ENCODE data around the gene ABCA3.
"Not testable (repeated sequence)": the region's sequence is repeated elsewhere in the genome, so short reads cannot be mapped to it uniquely, and the experiment has no call there.

Gene ABCA3

DNA sequence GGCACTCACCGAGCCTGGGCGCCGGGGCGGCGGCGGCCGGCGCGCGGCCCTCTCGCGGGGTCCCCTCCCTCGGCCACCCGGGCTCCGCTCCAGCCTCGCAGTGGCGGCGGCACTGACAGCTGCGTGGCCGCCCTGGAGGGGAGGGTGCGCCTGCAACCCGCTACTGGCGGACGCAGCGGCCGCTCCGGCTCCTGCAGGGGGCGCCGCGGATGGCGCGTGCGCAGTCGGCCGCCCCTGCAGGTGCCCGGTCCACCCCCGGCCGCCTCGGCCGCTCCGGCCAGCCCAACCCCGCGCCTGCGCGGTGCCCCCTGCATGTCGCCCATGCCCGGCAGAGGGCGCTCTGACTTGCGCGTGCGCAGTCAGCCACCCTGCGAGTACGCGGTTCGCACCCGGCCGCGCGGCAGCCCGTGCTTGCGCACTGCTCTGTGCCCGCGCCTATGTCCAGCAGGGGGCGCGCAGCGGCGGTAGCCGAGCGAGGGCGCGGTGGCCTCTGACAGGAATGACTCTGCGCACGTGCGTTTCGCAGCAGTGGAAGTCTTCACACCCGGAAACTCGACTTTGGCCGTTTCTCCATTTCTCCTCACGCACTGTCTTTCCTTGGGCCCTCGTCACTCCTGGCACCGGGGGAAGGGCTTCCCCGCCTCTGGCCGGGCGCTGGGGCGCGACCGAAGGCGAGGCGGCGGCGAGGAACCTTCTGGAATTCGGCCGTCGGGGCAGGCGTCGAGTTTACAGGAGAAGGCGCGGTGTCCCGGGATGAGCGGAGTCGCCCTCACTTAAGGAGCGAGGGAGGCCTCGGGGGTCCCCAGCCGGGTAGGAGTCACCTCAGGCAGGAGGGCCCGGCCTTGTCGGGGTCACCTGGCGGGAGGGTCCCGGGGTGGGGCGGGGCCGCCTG is at the start of gene ABCA3:
TSS of gene ABCA3 (minus strand) at position 165 of the 892 bp plus-strand sequence. CDS start 14,262 bp downstream, outside the sequence.
- H3K4me3 ChIP-seq (replicated peaks; ENCODE audit: low read depth, low read length) = peak within 1 kb of the TSS; percentile 67
- DNase-seq (ENCODE audit: extremely low read depth, insufficient read length) = peak; percentile 97
- H3K36me3 ChIP-seq (ENCODE audit: control insufficient read depth, insufficient read depth, low read length) = no peaks in the 10 kb centered on the region
- TF ChIP-seq, protein P1, sequence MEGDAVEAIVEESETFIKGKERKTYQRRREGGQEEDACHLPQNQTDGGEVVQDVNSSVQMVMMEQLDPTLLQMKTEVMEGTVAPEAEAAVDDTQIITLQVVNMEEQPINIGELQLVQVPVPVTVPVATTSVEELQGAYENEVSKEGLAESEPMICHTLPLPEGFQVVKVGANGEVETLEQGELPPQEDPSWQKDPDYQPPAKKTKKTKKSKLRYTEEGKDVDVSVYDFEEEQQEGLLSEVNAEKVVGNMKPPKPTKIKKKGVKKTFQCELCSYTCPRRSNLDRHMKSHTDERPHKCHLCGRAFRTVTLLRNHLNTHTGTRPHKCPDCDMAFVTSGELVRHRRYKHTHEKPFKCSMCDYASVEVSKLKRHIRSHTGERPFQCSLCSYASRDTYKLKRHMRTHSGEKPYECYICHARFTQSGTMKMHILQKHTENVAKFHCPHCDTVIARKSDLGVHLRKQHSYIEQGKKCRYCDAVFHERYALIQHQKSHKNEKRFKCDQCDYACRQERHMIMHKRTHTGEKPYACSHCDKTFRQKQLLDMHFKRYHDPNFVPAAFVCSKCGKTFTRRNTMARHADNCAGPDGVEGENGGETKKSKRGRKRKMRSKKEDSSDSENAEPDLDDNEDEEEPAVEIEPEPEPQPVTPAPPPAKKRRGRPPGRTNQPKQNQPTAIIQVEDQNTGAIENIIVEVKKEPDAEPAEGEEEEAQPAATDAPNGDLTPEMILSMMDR (IDR thresholded peaks at IDR 0.05; ENCODE audit: insufficient read depth, low read length, poor library complexity, severe bottlenecking) = peak; percentile 90
- no peaks in the 10 kb centered on the region for H3K27me3 ChIP-seq (replicated peaks; ENCODE audit: control insufficient read depth, insufficient read depth, low read length)

DNA sequence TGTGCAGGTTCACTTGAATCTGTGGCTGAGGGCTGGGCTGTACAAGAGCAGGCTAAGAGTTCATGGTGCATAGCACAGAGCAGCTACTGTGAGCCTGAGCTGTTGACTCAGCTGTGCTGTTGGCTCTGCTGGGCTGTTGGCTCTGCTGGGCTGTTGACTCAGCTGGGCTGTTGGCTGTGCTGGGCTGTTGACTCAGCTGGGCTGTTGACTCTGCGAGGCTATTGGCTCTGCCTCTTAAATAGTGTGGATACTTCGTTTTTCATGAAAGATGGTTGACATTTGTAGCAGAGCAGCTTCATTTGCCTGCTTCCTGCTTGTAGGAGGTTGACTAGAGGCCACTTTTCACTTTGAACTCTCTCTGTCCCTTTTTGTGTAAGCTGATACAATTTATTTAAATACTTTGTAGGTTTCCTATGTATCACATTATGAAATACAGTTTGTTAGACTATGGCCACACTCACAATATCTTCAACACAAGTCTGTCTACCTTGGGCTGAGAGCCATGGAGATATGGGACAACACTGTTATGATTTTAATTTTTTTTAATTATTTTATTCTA is 48.4 kb upstream of the ABCA3 start:
- Histone ChIP-seq H3K36me3 (ENCODE audit: control insufficient read depth, insufficient read depth, low read length) (no peaks in the 10 kb centered on the region), H3K27me3 (replicated peaks; ENCODE audit: control insufficient read depth, insufficient read depth, low read length) (no peaks in the 10 kb centered on the region), H3K4me3 (replicated peaks; ENCODE audit: low read depth, low read length) (no peak overlapping the region)
- no peak for DNase-seq (ENCODE audit: extremely low read depth, insufficient read length)
- TF ChIP-seq, protein P1 (IDR thresholded peaks at IDR 0.05; ENCODE audit: insufficient read depth, low read length, poor library complexity, severe bottlenecking) = no peak

DNA sequence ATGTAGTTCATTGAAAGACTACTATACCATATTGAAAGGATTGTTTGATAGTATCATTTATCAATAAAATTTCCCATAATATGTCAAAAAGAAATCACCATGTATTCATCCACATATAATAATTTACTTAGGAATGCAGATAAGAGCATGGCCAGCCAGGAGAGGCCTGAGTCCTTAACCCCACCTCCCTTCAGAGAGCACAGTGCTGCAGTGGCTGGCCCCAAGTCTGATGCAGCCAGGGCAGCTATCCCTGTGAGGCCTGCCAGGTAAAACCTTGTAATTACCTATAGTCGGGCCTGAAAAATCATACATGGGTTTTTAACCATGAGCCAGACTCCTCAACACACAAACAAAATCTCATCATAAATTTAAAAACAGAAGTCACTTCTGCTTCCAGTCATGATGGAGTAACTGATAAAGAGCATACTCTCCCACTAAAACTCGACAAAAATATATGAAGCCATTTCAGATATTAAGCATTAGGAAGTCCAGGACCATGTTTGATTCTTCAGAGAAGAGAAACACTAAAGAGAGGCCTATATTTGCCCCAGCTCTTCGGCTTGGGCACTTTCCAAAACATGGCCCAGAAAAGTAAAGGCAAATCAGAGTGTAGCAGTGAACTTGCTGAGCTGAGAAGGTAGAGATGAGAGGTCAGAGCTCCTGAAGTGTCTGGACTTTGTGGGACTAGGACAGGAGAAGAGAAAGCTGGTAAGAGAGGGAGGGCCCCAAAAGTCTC is 47.8 kb upstream of the ABCA3 start:
- no peaks in the 10 kb centered on the region for H3K36me3 ChIP-seq (ENCODE audit: control insufficient read depth, insufficient read depth, low read length)
- TF ChIP-seq, protein P1 (IDR thresholded peaks at IDR 0.05; ENCODE audit: insufficient read depth, low read length, poor library complexity, severe bottlenecking) = no peak
- no peak overlapping the region for H3K4me3 ChIP-seq (replicated peaks; ENCODE audit: low read depth, low read length)
- H3K27me3 ChIP-seq (replicated peaks; ENCODE audit: control insufficient read depth, insufficient read depth, low read length) = no peaks in the 10 kb centered on the region
- DNase-seq (ENCODE audit: extremely low read depth, insufficient read length) = no peak

DNA sequence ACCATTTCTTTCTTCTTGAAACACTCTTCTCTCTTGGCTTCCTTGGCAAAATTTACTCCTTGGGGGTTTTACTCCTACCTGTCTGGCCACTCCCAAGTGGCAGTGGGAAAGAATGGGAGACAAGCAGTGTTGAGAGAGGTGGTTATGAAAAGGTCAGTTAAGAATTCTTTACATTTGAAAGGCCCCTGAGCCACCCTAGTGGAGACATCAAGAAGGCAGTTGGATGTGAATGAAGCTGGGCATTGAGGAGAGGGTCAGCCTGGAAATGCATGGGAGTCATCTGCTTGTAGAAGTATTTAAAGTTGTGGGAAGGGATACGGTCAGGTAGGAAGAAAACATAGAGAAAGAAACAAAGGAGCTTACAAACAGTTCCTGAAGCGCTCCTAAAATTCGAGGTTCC is 46.5 kb upstream of the ABCA3 start:
- TF ChIP-seq, protein P1 (IDR thresholded peaks at IDR 0.05; ENCODE audit: insufficient read depth, low read length, poor library complexity, severe bottlenecking) = no peak
- no peak overlapping the region for H3K4me3 ChIP-seq (replicated peaks; ENCODE audit: low read depth, low read length)
- H3K27me3 ChIP-seq (replicated peaks; ENCODE audit: control insufficient read depth, insufficient read depth, low read length) = no peaks in the 10 kb centered on the region
- no peaks in the 10 kb centered on the region for H3K36me3 ChIP-seq (ENCODE audit: control insufficient read depth, insufficient read depth, low read length)
- DNase-seq (ENCODE audit: extremely low read depth, insufficient read length) = no peak

DNA sequence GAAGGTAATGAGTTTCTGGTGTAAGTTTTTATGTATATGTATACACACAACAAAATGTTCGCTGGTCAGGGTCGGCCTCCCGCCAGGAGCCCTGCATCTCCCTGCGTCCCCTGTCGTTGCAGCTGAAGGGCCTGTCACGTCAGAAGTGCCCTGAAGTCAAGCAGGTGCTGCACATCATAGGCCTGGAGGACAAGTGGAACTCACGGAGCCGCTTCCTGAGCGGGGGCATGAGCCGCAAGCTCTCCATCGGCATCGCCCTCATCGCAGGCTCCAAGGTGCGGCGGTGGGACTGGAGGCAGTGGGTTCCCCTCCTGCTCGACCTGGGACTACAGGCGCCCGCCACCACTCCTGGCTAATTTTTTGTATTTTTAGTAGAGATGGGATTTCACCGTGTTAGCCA is 45.5 kb upstream of the ABCA3 start:
- DNase-seq (ENCODE audit: extremely low read depth, insufficient read length); H3K4me3 ChIP-seq (replicated peaks; ENCODE audit: low read depth, low read length); H3K27me3 ChIP-seq (replicated peaks; ENCODE audit: control insufficient read depth, insufficient read depth, low read length); H3K36me3 ChIP-seq (ENCODE audit: control insufficient read depth, insufficient read depth, low read length): not testable (repeated sequence)

Data from GM06990 (cell line).